Activated T-cell treated with anti-CD3 and anti-CD28 coated beads, Interleukin-2, amount 50 U/mL, for 24 hours (primary cell): Measurements from ENCODE around the gene RTN4.
A peak's percentile ranks its signal among the peaks of the same experiment; 100 is the strongest.
"Not testable (repeated sequence)": the region's sequence is repeated elsewhere in the genome, so short reads cannot be mapped to it uniquely, and the experiment has no call there.

Experiments
- DNase-seq: peaks from one replicate; pipeline ENCODE4 v3.0.0-alpha.2; 2020
- H3K27ac Mint-ChIP-seq: 2 replicates; pipeline ENCODE4 v1.8.0; 2020; ENCODE audit warnings: mild to moderate bottlenecking, mixed read lengths
- H3K27me3 Mint-ChIP-seq: 2 replicates; pipeline ENCODE4 v1.8.0; 2020; ENCODE audit warnings: mixed read lengths
- H3K36me3 Mint-ChIP-seq: 2 replicates; pipeline ENCODE4 v1.8.0; 2020; ENCODE audit warnings: low read depth, mixed read lengths
- H3K4me1 Mint-ChIP-seq: 2 replicates; pipeline ENCODE4 v1.8.0; 2020; ENCODE audit warnings: low read depth, mixed read lengths
- H3K4me3 Mint-ChIP-seq: 2 replicates; pipeline ENCODE4 v1.8.0; 2020; ENCODE audit warnings: mild to moderate bottlenecking, moderate library complexity, mixed read lengths
- H3K9me3 Mint-ChIP-seq: 2 replicates; pipeline ENCODE4 v1.8.0; 2020; ENCODE audit warnings: mixed read lengths

The RTN4 gene

DNA sequence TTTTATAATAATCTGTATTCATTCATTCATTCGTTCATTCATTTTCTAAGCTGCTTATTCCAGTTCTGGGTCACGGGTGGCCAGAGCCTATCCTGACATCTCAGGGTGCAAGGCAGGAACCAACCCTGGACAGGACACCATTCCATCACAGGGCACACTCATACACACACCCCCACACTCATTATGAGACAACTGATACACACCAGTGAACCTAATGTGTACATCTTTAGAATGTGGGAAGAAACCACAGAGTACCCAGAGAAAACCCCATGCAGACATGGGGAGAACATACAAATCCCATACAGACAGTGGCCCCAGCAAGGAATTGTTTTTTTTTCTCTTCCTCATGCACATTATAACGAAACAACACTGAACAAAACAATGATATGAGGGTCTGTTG is 54.7 kb downstream of the RTN4 start:
- Mint-ChIP-seq H3K4me1 (peaks cover 77% of the 10 kb centered on the region), H3K27me3 (no peaks in the 10 kb centered on the region), H3K27ac (peak overlapping the region; percentile 52), H3K9me3 (no peaks in the 10 kb centered on the region), H3K4me3 (no peak overlapping the region), H3K36me3 (peaks cover 6% of the 10 kb centered on the region)
- no peak for DNase-seq

DNA sequence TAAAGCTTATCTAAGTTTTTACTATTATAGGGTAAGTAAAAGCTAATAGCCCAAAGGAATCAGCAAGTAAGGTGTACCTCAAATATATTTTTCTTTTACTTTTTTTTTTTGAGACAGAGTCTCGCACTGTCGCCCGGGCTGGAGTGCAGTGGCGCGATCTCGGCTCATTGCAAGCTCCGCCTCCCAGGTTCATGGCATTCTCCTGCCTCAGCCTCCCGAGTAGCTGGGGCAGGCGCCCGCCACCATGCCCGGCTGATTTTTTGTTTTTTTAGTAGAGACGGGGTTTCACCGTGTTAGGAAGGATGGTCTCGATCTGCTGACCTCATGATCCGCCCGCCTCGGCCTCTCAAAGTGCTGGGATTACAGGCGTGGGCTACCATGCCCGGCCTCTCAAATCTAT is 59.6 kb downstream of the RTN4 start:
- DNase-seq, H3K4me3 Mint-ChIP-seq, H3K27me3 Mint-ChIP-seq, H3K27ac Mint-ChIP-seq, H3K9me3 Mint-ChIP-seq: not testable (repeated sequence)
- H3K36me3 Mint-ChIP-seq, result peaks cover 23% of the 10 kb centered on the region
- peaks cover 55% of the 10 kb centered on the region for H3K4me1 Mint-ChIP-seq

DNA sequence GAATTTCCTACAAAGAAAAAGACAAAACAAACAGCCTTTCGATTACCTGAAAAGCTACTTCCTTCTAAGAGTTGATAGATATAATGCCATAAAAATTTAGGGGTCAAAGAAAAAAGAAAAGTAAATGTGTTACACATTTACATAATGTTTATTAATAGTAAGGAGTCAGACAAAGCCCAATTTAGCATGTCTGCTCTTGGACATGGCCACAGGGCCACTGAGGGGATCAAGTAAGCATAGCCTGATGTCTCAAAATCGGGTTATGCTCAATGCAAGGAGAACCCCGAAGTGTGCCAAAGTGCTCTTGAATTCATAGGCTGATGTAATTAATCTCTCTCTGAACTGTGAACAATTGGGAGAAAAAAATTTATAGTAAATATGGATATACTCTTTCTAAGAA is 61.6 kb downstream of the RTN4 start:
- H3K4me3 Mint-ChIP-seq, result no peak overlapping the region

DNA sequence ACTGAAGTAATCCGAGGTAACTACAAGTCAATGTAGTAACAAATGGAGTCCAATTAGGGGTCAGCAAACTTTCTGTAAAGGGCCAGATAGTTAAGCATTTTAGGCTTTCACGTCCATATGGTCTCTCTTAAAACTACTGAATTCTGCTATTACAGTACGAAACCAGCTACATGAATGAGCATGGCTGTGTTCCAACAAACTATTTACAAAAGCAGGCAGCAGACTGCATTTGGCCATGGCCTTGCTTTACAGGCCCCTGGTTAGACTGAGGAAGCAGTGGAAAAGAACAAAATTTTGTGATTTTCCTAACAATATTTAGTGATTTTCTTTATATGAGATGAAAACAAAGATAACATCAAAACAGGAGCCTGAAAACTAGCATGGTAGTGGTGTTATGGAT is 64.0 kb downstream of the RTN4 start:
- Mint-ChIP-seq H3K36me3 (peaks cover 55% of the 10 kb centered on the region), H3K9me3 (no peaks in the 10 kb centered on the region)

More for the DNA sequence above, 61.6 kb downstream of the RTN4 start:
- H3K9me3 Mint-ChIP-seq, result no peaks in the 10 kb centered on the region
- DNase-seq, result no peak
- H3K4me1 Mint-ChIP-seq, result peaks cover 54% of the 10 kb centered on the region
- H3K36me3 Mint-ChIP-seq, result peaks cover 40% of the 10 kb centered on the region
- H3K27ac Mint-ChIP-seq, result no peak overlapping the region
- no peaks in the 10 kb centered on the region for H3K27me3 Mint-ChIP-seq

DNA sequence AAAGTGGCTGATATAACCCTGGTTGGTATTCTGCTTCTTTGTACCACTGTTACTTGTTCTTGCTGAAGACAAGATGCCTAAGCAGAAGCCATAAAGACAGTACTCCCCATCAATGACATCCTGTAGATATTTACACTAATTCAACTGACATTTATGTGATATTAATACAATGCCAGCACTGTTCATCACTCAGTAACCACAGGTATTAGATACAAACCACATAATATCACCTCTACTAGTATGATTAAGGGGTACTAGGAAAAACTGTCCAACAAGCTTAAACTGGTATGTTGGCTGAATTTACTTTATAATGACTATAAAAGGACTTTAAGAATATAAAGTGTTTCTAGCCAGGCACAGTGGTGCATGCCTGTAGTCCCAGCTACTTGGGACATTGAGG is 65.8 kb downstream of the RTN4 start:
- H3K27ac Mint-ChIP-seq, result no peak overlapping the region
- no peaks in the 10 kb centered on the region for H3K9me3 Mint-ChIP-seq
- peaks cover 66% of the 10 kb centered on the region for H3K36me3 Mint-ChIP-seq
- H3K4me1 Mint-ChIP-seq, result peaks cover 51% of the 10 kb centered on the region
- no peak overlapping the region for H3K4me3 Mint-ChIP-seq
- DNase-seq, result no peak
- H3K27me3 Mint-ChIP-seq, result no peaks in the 10 kb centered on the region

More for the DNA sequence above, 64.0 kb downstream of the RTN4 start:
- DNase-seq, result no peak
- H3K4me3 Mint-ChIP-seq, result no peak overlapping the region
- no peak overlapping the region for H3K27ac Mint-ChIP-seq
- peaks cover 48% of the 10 kb centered on the region for H3K4me1 Mint-ChIP-seq
- H3K27me3 Mint-ChIP-seq, result no peaks in the 10 kb centered on the region

DNA sequence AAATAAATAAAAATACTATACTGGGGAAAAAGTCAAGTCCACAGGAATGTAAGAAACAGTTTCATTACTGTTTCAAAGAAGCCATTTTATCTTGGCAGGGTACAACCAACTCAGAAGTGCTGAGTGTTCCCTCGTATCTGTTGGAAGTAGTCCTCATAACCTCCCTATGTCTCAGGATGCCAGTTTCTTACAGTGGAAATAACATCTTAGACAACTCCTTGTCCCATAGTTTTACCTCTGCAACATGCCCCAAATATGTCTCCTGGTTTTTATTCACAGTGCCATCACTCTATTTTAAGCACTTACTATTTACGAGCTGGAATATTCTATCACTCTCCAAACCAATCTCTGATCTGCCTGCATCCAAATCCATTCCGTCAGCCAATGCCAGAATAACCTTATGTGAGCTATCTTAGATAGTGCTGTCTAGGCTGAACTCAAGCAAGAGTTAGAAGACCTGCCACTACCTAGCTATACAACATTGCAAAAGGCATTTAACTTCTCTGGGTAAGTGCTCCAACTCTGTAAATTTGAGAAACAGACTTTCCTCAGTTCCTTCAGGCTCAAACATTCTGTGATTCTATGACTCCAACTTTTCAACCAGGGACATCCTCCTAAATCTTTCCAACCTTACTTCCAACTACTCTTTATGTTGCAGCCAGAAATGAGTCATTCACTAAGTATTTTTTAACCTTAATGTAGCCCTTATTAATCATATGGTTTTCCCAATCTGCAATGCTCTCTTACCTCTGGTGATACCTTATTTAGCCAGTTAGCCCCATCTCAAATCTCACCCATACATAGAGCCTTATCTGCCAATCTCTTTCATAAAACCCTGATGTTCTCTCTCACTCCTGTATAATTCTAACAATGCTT is 66.7 kb downstream of the RTN4 start:
- peaks cover 66% of the 10 kb centered on the region for H3K36me3 Mint-ChIP-seq
- no peak overlapping the region for H3K4me3 Mint-ChIP-seq
- no peaks in the 10 kb centered on the region for H3K27me3 Mint-ChIP-seq
- no peak for DNase-seq
- H3K27ac Mint-ChIP-seq, result no peak overlapping the region
- peaks cover 49% of the 10 kb centered on the region for H3K4me1 Mint-ChIP-seq
- H3K9me3 Mint-ChIP-seq, result no peaks in the 10 kb centered on the region

DNA sequence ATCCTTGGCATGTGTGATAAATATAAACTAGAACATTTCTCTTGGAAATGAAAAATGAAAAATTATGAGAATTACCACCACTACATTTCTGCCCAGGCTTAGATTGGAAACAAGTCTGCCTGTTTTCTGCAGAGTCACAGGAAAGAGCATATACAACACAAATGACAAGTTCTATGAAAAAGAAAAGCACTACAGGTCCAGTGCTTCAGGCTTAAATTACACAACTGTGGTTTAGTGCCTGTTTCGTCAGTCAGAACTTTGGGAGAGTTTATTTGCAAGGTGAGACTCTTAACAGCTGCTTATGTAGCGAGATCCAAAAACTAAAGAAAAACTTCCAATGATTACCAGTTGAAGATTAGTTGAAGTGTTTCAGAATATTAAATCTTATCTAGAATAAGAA is 68.9 kb downstream of the RTN4 start:
- Mint-ChIP-seq H3K9me3 (no peaks in the 10 kb centered on the region), H3K27ac (no peak overlapping the region), H3K36me3 (peaks cover 68% of the 10 kb centered on the region), H3K4me3 (no peak overlapping the region), H3K27me3 (no peaks in the 10 kb centered on the region), H3K4me1 (peaks cover 56% of the 10 kb centered on the region)
- no peak for DNase-seq

DNA sequence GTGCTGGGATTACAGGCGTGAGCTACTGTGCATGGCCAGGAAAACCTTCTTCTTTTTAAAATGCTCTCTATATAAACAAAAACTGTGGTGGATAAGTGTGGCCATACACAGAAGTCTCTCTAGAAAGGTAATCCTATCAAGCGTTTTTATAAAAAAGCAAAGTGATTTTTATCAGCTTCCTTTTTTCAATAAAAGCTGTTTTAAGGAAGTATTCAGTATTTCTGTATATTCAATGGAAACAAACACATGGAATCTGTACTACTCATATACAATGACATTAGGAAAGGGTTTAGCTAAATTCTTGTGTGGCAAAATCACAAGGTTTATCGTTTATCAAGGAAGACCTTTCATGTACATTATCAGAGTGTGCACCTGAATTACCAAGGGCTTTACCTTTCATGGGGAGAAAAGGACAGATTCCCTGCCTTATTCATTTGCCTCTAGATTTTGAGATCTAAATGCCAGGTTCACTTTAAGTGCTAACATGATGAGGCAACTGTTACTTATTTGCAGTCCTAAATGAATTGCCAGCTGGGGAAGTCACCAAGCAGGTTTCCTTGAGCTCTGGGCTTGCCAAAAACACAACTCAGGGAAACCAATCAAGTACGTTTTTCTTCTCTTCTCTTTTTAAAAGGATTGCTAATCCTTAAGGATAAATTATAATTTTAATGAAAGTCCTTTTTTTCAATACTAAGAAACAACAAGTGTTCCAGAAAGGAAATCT is 70.8 kb downstream of the RTN4 start:
- DNase-seq, result no peak
- Mint-ChIP-seq H3K4me3 (no peak overlapping the region), H3K9me3 (no peaks in the 10 kb centered on the region), H3K36me3 (peaks cover 61% of the 10 kb centered on the region), H3K27ac (no peak overlapping the region), H3K4me1 (peaks cover 52% of the 10 kb centered on the region), H3K27me3 (no peaks in the 10 kb centered on the region)

DNA sequence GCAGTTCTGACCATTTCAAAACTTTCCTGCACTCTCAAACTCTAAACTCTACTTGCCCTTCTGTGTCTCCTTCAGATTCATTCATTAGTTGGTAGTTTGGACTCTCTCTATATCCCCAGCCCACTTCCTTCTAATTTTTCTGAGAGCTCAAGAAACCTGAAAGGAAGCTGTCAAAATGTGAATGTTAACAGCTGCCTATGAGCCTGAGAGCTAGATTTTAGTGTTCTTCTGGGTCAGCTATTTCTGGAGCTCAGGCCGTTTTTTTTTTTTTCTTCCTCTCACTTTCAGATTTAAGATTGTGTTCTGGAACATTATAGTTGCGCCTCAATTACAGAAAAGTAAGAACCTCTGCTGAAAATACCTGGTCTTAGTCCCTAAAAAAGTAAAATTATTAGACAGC is 73.1 kb downstream of the RTN4 start:
- peaks cover 38% of the 10 kb centered on the region for H3K4me1 Mint-ChIP-seq
- peak overlapping the region; percentile 57 for H3K27ac Mint-ChIP-seq
- peaks cover 60% of the 10 kb centered on the region for H3K36me3 Mint-ChIP-seq
- no peaks in the 10 kb centered on the region for H3K9me3 Mint-ChIP-seq
- no peak for DNase-seq
- H3K27me3 Mint-ChIP-seq, result no peaks in the 10 kb centered on the region
- H3K4me3 Mint-ChIP-seq, result no peak overlapping the region

DNA sequence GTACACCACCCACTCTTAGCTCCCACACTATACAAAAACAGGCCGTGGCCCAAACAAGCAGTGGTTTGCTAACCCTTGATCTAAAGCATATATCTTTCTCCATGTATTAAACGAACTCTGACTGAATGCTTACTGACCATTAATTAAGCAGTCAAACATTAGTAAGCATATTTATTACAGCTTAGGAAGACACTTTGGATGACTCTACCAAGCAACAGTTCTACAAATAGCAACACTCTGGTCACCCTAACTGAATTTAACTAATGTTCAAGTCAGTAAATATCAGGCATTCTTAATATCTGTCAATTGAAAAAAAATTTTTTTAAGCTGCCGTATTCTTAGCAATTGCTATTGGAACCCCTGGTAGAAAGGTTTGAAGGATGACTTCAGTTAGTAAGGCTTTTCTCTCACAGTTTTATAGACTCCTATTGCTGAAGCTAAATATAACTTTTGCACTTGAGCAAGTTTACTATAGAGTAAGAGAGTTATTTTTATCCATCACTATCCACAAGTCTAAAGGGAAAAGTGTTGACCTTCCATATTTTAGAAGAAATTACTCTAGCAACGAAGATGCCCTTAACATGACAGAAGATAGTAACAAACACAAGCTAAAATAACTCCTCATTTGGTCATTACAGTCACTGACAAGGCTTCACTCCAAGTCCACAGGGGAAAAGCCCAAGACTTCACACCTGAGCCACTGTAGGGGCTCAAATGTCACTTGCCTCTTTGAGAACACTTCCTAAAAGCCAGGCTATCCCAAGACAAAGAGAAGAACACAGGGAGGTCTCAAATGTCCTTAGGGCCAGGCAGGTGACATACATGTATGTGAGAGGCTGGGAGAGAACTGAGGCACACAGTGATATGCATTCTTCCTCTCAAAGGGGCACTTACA is 74.4 kb downstream of the RTN4 start:
- H3K4me1 Mint-ChIP-seq, result peaks cover 38% of the 10 kb centered on the region
- H3K36me3 Mint-ChIP-seq, result peaks cover 61% of the 10 kb centered on the region
- H3K27ac Mint-ChIP-seq, result peak overlapping the region; percentile 32
- no peak overlapping the region for H3K4me3 Mint-ChIP-seq
- H3K27me3 Mint-ChIP-seq, result no peaks in the 10 kb centered on the region
- no peaks in the 10 kb centered on the region for H3K9me3 Mint-ChIP-seq
- DNase-seq, result no peak

DNA sequence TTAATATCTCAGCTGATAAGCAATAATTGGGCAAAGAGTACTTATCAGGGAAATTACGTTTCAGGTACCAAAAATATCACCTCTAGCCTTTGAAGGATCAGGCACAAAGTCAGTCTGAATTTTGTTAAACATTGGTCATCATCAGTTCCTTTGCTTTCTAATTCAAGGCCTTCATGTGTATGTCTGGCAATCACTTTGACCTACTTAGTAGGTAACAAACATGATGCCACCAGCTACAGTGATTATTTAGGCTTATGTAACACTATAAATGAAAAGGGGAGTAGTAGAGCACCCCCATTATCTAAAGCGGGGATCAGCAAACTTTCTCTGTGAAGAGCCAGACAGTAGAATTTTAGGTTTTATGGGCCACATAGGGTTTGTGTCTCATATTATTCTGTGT is 75.1 kb downstream of the RTN4 start:
- Mint-ChIP-seq H3K4me3 (no peak overlapping the region), H3K27ac (no peak overlapping the region), H3K27me3 (no peaks in the 10 kb centered on the region), H3K36me3 (peaks cover 59% of the 10 kb centered on the region), H3K4me1 (peaks cover 35% of the 10 kb centered on the region), H3K9me3 (no peaks in the 10 kb centered on the region)
- no peak for DNase-seq

DNA sequence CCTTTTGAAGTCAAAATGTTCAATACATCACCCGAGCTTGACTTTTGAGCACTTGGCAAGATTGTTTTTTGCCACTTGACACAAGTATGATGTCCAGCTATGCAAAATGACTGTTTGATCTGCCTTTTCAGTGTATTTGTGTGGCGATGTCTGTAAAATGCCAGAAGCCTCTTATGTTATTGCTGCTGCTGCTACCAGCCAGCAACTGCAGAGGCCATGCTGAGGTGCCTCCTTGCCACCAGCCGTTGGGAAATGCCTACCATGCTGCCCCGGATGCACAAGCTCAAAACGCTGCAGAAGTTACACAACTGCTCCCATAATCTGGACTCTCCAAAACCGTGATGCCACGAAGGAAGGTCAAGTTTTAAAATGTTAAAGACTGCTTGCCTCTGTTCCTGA is 80.3 kb downstream of the RTN4 start:
- DNase-seq, result no peak
- peaks cover 32% of the 10 kb centered on the region for H3K4me1 Mint-ChIP-seq
- H3K4me3 Mint-ChIP-seq, result no peak overlapping the region
- peaks cover 66% of the 10 kb centered on the region for H3K36me3 Mint-ChIP-seq
- no peaks in the 10 kb centered on the region for H3K27me3 Mint-ChIP-seq
- peaks cover 8% of the 10 kb centered on the region for H3K9me3 Mint-ChIP-seq
- no peak overlapping the region for H3K27ac Mint-ChIP-seq

DNA sequence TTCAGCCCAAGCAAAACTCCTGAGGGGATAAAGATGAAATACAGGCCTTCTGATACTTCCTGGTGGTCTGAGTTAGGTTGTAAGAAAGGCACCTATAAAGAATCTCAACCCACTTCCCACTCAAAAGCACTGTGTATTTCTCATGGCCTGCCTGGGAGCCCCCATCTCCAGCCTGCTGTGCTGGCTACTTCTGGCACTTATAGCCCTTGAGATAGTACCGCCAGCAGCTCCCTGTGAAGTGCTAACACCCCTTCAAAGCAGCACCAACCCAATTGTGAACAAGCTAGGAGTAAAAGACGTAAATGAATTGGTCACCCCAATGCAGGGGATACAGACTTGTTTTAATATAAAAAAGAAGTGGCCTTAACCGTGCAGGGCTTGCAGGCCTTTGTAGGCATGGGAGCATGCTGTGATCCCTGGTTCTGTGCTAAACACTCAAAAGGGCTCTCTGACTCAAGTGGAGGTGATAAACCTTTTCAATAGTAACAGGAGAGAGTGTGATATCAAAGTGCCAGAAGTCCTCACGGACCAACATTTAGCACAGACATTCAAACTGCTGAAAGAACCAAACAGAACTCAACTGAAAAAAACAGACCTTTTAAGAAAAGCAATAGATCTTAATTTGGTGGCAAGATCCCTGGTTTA is 80.8 kb downstream of the RTN4 start:
- Mint-ChIP-seq H3K4me1 (peaks cover 37% of the 10 kb centered on the region), H3K36me3 (peaks cover 62% of the 10 kb centered on the region), H3K27ac (no peak overlapping the region), H3K4me3 (no peak overlapping the region), H3K9me3 (peaks cover 8% of the 10 kb centered on the region), H3K27me3 (no peaks in the 10 kb centered on the region)
- no peak for DNase-seq

DNA sequence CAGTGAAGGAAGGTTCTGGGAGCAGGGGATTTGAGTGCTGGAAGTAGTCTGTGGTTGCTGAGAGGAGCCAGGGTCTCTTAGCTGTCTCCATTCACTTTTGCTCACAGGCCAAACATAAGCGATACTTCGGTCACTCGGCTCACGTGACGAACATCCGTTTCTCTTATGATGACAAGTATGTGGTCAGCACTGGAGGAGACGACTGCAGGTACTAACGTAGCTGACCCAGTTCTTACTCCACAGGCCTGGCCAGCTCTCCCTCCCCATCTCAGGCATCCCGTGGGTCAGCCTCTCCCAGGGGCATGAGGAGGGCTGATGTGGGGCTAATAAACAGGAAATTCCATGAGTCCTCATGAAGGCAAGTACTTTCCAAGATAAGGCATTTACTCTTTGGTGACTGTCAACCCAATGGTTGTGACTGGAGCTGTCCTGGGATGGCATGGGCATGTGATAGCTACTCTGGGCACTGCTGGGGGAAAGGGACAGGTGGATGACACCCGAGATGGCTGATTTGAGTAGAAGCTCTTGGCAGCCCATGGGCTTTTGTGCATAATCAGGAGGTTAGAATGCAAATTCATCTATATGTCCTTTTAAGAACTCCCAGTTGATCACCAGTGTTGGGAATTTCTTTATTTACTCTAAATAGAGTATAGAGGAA is 81.6 kb downstream of the RTN4 start:
- peaks cover 8% of the 10 kb centered on the region for H3K9me3 Mint-ChIP-seq
- H3K27ac Mint-ChIP-seq, result no peak overlapping the region
- peaks cover 41% of the 10 kb centered on the region for H3K4me1 Mint-ChIP-seq
- H3K27me3 Mint-ChIP-seq, result no peaks in the 10 kb centered on the region
- peaks cover 58% of the 10 kb centered on the region for H3K36me3 Mint-ChIP-seq
- H3K4me3 Mint-ChIP-seq, result no peak overlapping the region
- no peak for DNase-seq
